Activated naive CD8-positive, alpha-beta T cell treated with anti-CD3 and anti-CD28 coated beads for 36 hours (primary cell): ENCODE results near the gene ST3GAL3. TPM values are rescaled to one million over a fixed set of nuclear protein-coding genes. Genes with fewer than 3 reads are reported as not detected.

ENCODE experiments used
- DNase-seq: peaks from one replicate; pipeline ENCODE4 v3.0.0; 2021
- H3K27ac Mint-ChIP-seq: one replicate; pipeline ENCODE4 v1.8.0; 2022; ENCODE audit warnings: mild to moderate bottlenecking, moderate library complexity, mixed read lengths
- H3K27me3 Mint-ChIP-seq: one replicate; pipeline ENCODE4 v1.8.0; 2022; ENCODE audit warnings: mild to moderate bottlenecking, mixed read lengths
- H3K36me3 Mint-ChIP-seq: one replicate; pipeline ENCODE4 v1.8.0; 2021; ENCODE audit warnings: mild to moderate bottlenecking, mixed read lengths
- H3K4me1 Mint-ChIP-seq: one replicate; pipeline ENCODE4 v1.8.0; 2021; ENCODE audit warnings: mixed read lengths
- H3K4me3 Mint-ChIP-seq: one replicate; pipeline ENCODE4 v1.8.0; 2022; ENCODE audit warnings: mild to moderate bottlenecking, moderate library complexity, mixed read lengths
- H3K9me3 Mint-ChIP-seq: one replicate; pipeline ENCODE4 v1.8.0; 2022; ENCODE audit warnings: mixed read lengths
- total RNA-seq, 2 experiments: library from RNA; stranded (reverse); gene quantifications; one replicate each; pipeline ENCODE4 v1.2.3, GENCODE V29; 2021

Gene ST3GAL3
- total RNA-seq, 2 experiments from 2014 or later, result 9.7 to 11.1 TPM

DNA sequence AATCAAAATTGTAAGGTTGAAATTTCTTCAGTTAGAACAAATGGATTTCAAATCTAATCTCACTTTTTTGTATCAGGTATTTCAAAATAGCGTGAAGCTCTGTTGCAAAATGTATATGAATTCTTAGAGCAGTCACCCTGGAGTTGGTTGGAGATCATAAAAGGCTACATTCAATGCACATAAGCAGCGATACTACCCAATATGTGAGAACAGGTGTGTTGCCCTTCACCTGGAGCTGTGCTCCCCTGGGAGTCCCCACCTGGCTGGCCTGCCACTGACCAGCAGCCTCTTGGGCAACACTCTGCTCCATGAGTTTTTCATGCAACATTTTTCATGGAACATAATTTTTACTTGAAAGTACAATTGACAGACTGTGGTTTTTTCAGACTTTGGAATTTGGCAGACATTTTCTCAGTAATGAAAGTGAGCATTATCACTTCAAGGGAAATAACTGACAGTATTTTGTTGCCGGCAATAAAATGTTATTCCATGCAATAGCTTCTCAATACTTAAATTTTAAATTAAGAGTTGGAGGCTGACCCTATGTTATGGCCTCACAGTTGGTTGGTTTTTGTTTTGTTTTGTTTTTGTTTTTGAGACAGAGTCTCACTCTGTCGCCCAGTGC lies 95.1 kb downstream of the ST3GAL3 start:
- H3K9me3 Mint-ChIP-seq, result peaks cover 1% of the 10 kb centered on the region
- no peaks in the 10 kb centered on the region for H3K27me3 Mint-ChIP-seq
- H3K27ac Mint-ChIP-seq, result no peak overlapping the region
- H3K4me1 Mint-ChIP-seq, result peaks cover 13% of the 10 kb centered on the region
- DNase-seq, result no peak
- H3K4me3 Mint-ChIP-seq, result no peak overlapping the region
- peaks cover 3% of the 10 kb centered on the region for H3K36me3 Mint-ChIP-seq

DNA sequence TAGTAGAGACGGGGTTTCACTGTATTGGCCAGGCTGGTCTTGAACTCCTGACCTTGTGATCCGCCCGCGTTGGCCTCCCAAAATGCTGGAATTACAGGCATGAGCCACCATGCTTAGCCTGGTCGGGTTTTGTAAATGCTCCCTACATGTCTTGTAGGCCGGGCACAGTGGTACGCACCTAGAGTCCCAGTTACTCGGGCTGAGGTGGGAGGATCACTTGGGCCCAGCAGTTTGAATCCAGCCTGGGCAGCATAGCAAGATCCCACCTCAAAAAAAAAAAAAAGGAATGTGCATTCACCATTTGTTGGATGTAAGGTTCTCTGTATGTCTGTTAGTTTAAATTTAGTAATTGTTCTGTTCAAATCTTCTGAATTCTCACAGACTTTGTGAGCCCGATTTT lies 95.8 kb downstream of the ST3GAL3 start:
- Mint-ChIP-seq H3K27ac (no peak overlapping the region), H3K4me3 (no peak overlapping the region), H3K27me3 (no peaks in the 10 kb centered on the region), H3K36me3 (peaks cover 7% of the 10 kb centered on the region), H3K4me1 (peaks cover 13% of the 10 kb centered on the region), H3K9me3 (peaks cover 4% of the 10 kb centered on the region)
- no peak for DNase-seq

DNA sequence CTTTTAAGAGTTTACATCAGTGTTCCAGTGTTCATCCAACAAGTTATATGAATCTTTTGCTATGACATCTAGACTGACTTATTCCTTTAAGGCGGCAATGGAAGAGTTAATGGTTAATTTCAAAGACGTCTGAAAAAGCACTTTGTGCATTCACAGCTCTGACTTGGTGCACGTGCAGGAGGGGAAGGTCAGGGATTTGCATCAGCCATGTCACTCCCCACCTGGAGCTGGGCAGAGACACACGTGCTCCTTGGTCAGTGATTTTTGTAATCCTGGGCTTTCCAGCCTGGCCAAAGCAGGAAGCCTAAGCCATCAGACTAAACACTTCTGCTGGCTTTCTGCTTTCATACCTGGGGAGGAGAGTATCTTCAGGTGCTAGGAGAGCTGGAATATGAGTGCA lies 96.3 kb downstream of the ST3GAL3 start:
- peaks cover 13% of the 10 kb centered on the region for H3K36me3 Mint-ChIP-seq
- no peak for DNase-seq
- peaks cover 13% of the 10 kb centered on the region for H3K4me1 Mint-ChIP-seq
- H3K4me3 Mint-ChIP-seq, result no peak overlapping the region
- H3K9me3 Mint-ChIP-seq, result peaks cover 9% of the 10 kb centered on the region
- no peaks in the 10 kb centered on the region for H3K27me3 Mint-ChIP-seq
- no peak overlapping the region for H3K27ac Mint-ChIP-seq

GRCh38 chr1:43804569-43804968 lies 97.2 kb downstream of the ST3GAL3 start:
- Mint-ChIP-seq H3K27ac (no peak overlapping the region), H3K4me1 (peaks cover 12% of the 10 kb centered on the region), H3K27me3 (no peaks in the 10 kb centered on the region), H3K36me3 (peaks cover 19% of the 10 kb centered on the region), H3K9me3 (peaks cover 13% of the 10 kb centered on the region), H3K4me3 (no peak overlapping the region)
- DNase-seq, result no peak

- Mint-ChIP-seq H3K9me3 (peaks cover 13% of the 10 kb centered on the region), H3K36me3 (peaks cover 19% of the 10 kb centered on the region), H3K27ac (no peak overlapping the region), H3K27me3 (no peaks in the 10 kb centered on the region), H3K4me3 (no peak overlapping the region), H3K4me1 (peaks cover 4% of the 10 kb centered on the region)
- no peak for DNase-seq
These were observed 98.0 kb downstream of the ST3GAL3 start for GRCh38 chr1:43805340-43805739.

GRCh38 chr1:43806183-43806582 lies 98.8 kb downstream of the ST3GAL3 start:
- Mint-ChIP-seq H3K4me3 (no peak overlapping the region), H3K9me3 (peaks cover 13% of the 10 kb centered on the region), H3K36me3 (peaks cover 19% of the 10 kb centered on the region), H3K27ac (no peak overlapping the region), H3K27me3 (no peaks in the 10 kb centered on the region), H3K4me1 (no peaks in the 10 kb centered on the region)
- no peak for DNase-seq

DNA sequence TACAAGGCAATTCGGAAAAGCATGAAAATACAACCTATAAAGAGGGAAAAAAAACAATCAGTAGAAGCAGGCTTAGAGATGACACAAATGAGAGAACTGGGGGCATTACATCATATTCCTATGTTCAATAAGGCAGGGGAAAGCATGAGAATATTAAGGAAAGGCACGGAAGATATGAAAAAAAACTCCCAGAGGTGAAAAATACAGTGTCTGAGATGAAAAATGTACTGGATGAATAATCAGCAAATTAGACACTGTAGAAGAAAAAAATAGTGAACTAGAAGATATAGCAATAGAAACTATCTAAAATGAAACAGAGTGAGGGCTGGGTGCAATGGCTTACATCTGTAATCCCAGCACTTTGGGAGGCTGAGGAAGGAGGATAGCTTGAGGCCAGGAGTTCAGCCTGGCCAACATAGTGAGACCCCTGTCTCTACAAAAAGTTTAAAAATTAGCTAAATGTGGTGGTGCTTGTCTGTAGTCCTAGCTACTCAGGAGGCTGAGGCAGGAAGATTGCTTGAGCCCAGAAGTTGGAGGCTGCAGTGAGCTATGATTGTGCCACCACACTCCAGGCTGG lies 101.8 kb downstream of the ST3GAL3 start:
- Mint-ChIP-seq H3K27ac (no peak overlapping the region), H3K4me1 (no peaks in the 10 kb centered on the region), H3K4me3 (no peak overlapping the region), H3K9me3 (peaks cover 13% of the 10 kb centered on the region), H3K36me3 (peaks cover 19% of the 10 kb centered on the region), H3K27me3 (no peaks in the 10 kb centered on the region)
- no peak for DNase-seq

DNA sequence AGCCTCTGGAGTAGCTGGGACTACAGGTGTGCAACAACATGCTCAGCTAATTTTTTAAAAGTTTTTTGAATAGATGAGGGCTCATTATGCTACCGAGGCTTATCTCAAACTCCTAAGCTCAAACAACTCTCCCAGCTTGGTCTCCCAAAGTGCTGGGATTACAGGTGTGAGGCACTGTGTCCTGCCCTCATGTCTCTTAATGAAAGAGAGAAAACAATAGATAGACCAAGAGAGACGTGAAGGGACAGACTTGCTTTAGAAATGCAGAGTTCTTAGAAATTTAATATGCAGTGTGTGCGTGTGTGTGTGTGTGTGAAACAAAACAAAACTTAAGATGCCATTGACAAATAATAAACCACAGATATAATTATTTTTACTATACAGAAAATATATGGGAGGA lies 105.2 kb downstream of the ST3GAL3 start:
- H3K4me3 Mint-ChIP-seq, result no peak overlapping the region
- H3K27me3 Mint-ChIP-seq, result no peaks in the 10 kb centered on the region
- DNase-seq, result no peak
- no peaks in the 10 kb centered on the region for H3K4me1 Mint-ChIP-seq
- H3K9me3 Mint-ChIP-seq, result peaks cover 13% of the 10 kb centered on the region
- no peak overlapping the region for H3K27ac Mint-ChIP-seq
- peaks cover 37% of the 10 kb centered on the region for H3K36me3 Mint-ChIP-seq

- DNase-seq, result no peak
- no peaks in the 10 kb centered on the region for H3K4me1 Mint-ChIP-seq
- H3K36me3 Mint-ChIP-seq, result peaks cover 36% of the 10 kb centered on the region
- peaks cover 6% of the 10 kb centered on the region for H3K9me3 Mint-ChIP-seq
- no peak overlapping the region for H3K4me3 Mint-ChIP-seq
- H3K27ac Mint-ChIP-seq, result no peak overlapping the region
- no peaks in the 10 kb centered on the region for H3K27me3 Mint-ChIP-seq
These were observed 107.1 kb downstream of the ST3GAL3 start for GRCh38 chr1:43814401-43814800.

DNA sequence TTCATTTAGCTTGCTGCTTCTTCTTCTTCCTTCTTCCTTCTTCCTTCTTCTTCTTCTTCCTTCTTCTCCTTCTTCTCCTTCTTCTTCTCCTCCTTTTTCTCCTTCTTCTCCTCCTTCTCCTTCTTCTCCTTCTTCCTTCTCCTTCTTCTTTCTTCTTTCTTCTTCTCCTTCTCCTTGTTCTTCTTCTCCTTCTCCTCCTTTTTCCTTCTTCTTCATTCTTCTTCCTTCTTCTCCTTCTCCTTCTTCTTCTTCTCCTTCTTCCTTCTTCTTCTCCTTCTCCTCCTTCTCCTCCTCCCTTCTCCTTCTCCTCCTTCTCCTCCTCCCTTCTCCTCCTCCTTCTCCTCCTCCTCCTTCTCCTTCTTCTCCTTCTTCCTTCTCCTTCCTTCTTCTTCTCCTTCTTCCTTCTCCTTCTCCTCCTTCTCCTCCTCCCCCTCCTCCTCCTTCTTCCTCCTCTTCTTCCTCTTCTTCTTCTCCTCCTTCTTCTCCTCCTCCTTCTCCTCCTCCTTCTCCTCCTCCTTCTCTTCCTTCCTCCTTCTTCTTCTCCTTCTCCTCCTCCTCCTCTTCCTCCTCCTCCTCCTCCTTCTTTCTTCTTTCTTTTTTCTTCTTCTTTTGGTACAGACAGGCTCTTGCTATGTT lies 110.1 kb downstream of the ST3GAL3 start:
- Mint-ChIP-seq H3K36me3 (peaks cover 43% of the 10 kb centered on the region), H3K27me3 (no peaks in the 10 kb centered on the region), H3K27ac (no peak overlapping the region), H3K4me3 (no peak overlapping the region), H3K4me1 (no peaks in the 10 kb centered on the region), H3K9me3 (peaks cover 6% of the 10 kb centered on the region)
- no peak for DNase-seq

DNA sequence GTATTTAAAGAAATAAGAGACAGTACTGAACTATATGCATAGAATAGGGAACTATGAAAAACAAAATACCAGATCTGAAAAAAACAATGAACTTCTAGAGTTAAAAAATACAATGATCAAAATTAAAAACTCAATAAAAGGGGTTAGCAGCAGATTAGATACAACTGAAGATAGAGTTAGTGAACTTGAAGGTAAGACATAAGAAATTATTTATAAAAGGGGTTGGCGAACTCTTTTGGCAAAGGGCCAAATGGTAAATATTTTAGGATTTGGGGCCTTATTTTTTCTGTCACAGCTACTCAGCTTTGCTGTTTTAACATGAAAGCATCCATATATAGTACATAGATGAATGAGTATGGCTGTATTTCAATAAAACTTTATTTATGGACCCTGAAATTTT lies 111.4 kb downstream of the ST3GAL3 start:
- Mint-ChIP-seq H3K36me3 (peaks cover 43% of the 10 kb centered on the region), H3K9me3 (peaks cover 6% of the 10 kb centered on the region)

GRCh38 chr1:43819357-43819756 lies 112.0 kb downstream of the ST3GAL3 start:
- Mint-ChIP-seq H3K4me3 (no peak overlapping the region), H3K36me3 (peaks cover 43% of the 10 kb centered on the region), H3K4me1 (no peaks in the 10 kb centered on the region), H3K27ac (no peak overlapping the region), H3K27me3 (no peaks in the 10 kb centered on the region), H3K9me3 (peaks cover 6% of the 10 kb centered on the region)
- DNase-seq, result no peak

More for the DNA sequence above, 111.4 kb downstream of the ST3GAL3 start:
- Mint-ChIP-seq H3K27me3 (no peaks in the 10 kb centered on the region), H3K4me1 (no peaks in the 10 kb centered on the region), H3K4me3 (no peak overlapping the region), H3K27ac (no peak overlapping the region)
- no peak for DNase-seq

DNA sequence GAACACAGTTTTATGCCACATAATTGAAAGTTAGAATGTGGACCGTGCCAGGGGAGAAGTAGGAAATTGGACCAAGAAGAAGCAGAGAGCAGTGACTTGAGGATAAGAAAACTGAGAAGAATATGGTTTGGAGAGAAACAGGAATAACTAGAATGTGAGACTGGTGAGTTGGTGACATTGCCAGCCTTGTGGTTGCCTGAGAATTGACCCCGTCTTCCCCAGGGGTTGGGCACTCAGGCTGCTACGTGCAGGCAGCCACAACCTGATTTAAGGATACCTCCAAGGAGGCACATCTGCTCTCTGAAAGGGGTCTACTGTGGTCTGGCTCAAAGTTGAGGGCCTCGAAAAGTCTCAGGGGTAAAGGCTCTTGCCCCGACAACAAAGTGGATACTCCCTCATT lies 114.1 kb downstream of the ST3GAL3 start:
- DNase-seq, result no peak
- Mint-ChIP-seq H3K4me3 (no peak overlapping the region), H3K9me3 (peaks cover 6% of the 10 kb centered on the region), H3K4me1 (no peaks in the 10 kb centered on the region), H3K27ac (no peak overlapping the region), H3K36me3 (peaks cover 30% of the 10 kb centered on the region), H3K27me3 (no peaks in the 10 kb centered on the region)

DNA sequence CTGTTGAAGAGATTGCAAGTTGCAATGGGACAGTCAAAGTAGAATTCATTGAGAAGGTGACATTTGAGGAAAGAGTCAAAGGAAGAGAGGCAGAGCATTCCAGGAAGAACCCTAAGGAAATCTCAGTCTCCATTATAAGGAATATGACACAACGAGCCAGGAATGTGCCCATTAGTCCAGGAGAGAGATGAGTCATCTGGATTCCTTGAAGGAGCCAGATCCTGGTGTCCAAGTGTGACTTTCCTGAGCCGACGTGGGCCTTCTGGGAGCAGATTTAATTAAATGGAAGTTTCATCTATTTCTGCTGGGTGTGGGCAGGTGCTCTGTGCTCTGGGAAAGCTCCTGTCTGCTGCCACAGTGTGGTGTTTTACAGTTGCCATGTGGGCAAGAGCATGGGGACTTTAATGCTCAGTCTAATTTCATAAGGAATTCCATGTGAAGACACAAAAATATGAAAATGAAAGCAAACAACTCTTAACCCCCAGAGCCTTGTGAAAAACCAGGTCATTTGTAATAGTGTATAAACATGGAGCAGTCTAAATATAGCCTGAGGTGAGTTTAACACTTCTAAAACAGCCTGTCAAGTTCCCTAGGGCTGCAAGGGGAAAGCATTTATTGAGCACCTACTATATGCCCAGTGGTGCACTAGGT lies 114.8 kb downstream of the ST3GAL3 start:
- Mint-ChIP-seq H3K36me3 (peaks cover 32% of the 10 kb centered on the region), H3K9me3 (peaks cover 6% of the 10 kb centered on the region), H3K4me3 (no peak overlapping the region), H3K27me3 (no peaks in the 10 kb centered on the region), H3K4me1 (no peaks in the 10 kb centered on the region), H3K27ac (no peak overlapping the region)
- no peak for DNase-seq

DNA sequence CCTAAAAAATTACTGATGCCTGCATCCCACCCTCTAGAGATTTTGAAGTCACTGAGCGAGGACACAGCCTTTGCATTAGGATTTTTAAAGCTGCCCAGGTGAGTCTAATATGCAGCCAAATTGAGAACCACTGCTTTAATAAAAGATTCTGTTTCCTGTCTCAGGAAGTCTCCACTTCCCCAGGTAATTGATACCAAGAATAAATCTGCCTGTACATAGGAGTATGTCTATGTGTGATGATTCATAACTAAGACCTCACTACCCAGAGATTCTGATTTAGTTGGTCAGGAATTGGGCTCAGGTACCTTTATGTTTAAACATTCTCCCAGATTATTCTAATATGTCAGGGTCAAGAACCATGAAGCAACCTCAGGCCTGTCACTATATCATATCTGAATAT lies 117.5 kb downstream of the ST3GAL3 start:
- peaks cover 11% of the 10 kb centered on the region for H3K36me3 Mint-ChIP-seq
- H3K27ac Mint-ChIP-seq, result no peak overlapping the region
- DNase-seq, result no peak
- no peaks in the 10 kb centered on the region for H3K4me1 Mint-ChIP-seq
- no peaks in the 10 kb centered on the region for H3K27me3 Mint-ChIP-seq
- no peaks in the 10 kb centered on the region for H3K9me3 Mint-ChIP-seq
- H3K4me3 Mint-ChIP-seq, result no peak overlapping the region
